KMS-11 (cell line): Measurements from ENCODE around the gene FSIP1.

Source experiments
- H2AFZ ChIP-seq: fragments of 200-600 bp; sonication (generic); 2 replicates; pipeline ENCODE4 v1.6.1; 2016; ENCODE audit warnings: antibody characterized with exemption, mixed run types, low read depth
- H3K27ac ChIP-seq: fragments of 200-600 bp; sonication (generic); 2 replicates; pipeline ENCODE4 v1.6.1; 2016; ENCODE audit warnings: mild to moderate bottlenecking, mixed run types
- H3K27me3 ChIP-seq: fragments of 200-600 bp; sonication (generic); 2 replicates; pipeline ENCODE4 v1.6.1; 2017; ENCODE audit warnings: mild to moderate bottlenecking, low read depth, mixed run types, moderate library complexity; ENCODE audit not compliant: insufficient read depth
- H3K36me3 ChIP-seq: fragments of 200-600 bp; sonication (generic); 2 replicates; pipeline ENCODE4 v1.6.1; 2017; ENCODE audit warnings: mild to moderate bottlenecking, mixed run types; ENCODE audit not compliant: insufficient read depth
- H3K4me1 ChIP-seq: fragments of 200-600 bp; sonication (generic); 2 replicates; pipeline ENCODE4 v1.6.1; 2016; ENCODE audit warnings: mild to moderate bottlenecking, low read depth, mixed run types; ENCODE audit not compliant: poor library complexity, severe bottlenecking
- H3K4me2 ChIP-seq: fragments of 200-600 bp; sonication (generic); 2 replicates; pipeline ENCODE4 v1.7.0; 2016; ENCODE audit warnings: mild to moderate bottlenecking, mixed run types
- H3K4me3 ChIP-seq: fragments of 200-600 bp; sonication (generic); IDR thresholded peaks from 2 replicates; pipeline ENCODE4 v1.6.1; 2017; ENCODE audit warnings: low read depth, low read length, mixed read lengths; ENCODE audit not compliant: insufficient read depth
- H3K79me2 ChIP-seq: fragments of 200-600 bp; sonication (generic); 2 replicates; pipeline ENCODE4 v1.6.1; 2016; ENCODE audit warnings: low read depth, mixed run types; ENCODE audit not compliant: insufficient read depth
- H3K9ac ChIP-seq: fragments of 200-600 bp; sonication (generic); 2 replicates; pipeline ENCODE4 v1.6.1; 2016; ENCODE audit warnings: mild to moderate bottlenecking, mixed run types
- H4K20me1 ChIP-seq: fragments of 200-600 bp; sonication (generic); 2 replicates; pipeline ENCODE4 v1.6.1; 2016; ENCODE audit warnings: mild to moderate bottlenecking, mixed run types; ENCODE audit not compliant: insufficient read depth
- TF ChIP-seq, protein P1 (sequence below): fragments of 200-600 bp; sonication (generic); conservative IDR thresholded peaks from 2 replicates; pipeline ENCODE4 v1.6.1; 2017; ENCODE audit warnings: low read depth, mild to moderate bottlenecking, antibody characterized with exemption, low read length, moderate library complexity, mixed read lengths

Gene FSIP1

GRCh38 chr15:39553947-39554693 lies 228.5 kb downstream of the FSIP1 start:
- Histone ChIP-seq H3K4me1 (peaks cover 57% of the 10 kb centered on the region), H3K27ac (peak overlapping the region; percentile 31; the same call in 1 of the 2 replicates), H4K20me1 (no peaks in the 10 kb centered on the region), H3K4me3 (no peak overlapping the region), H3K36me3 (no peaks in the 10 kb centered on the region), H2AFZ (no peak overlapping the region), H3K27me3 (no peaks in the 10 kb centered on the region; the same call in 1 of the 2 replicates), H3K9ac (no peak overlapping the region), H3K4me2 (peak overlapping the region; percentile 82), H3K79me2 (no peaks in the 10 kb centered on the region)
- TF ChIP-seq, protein P1, sequence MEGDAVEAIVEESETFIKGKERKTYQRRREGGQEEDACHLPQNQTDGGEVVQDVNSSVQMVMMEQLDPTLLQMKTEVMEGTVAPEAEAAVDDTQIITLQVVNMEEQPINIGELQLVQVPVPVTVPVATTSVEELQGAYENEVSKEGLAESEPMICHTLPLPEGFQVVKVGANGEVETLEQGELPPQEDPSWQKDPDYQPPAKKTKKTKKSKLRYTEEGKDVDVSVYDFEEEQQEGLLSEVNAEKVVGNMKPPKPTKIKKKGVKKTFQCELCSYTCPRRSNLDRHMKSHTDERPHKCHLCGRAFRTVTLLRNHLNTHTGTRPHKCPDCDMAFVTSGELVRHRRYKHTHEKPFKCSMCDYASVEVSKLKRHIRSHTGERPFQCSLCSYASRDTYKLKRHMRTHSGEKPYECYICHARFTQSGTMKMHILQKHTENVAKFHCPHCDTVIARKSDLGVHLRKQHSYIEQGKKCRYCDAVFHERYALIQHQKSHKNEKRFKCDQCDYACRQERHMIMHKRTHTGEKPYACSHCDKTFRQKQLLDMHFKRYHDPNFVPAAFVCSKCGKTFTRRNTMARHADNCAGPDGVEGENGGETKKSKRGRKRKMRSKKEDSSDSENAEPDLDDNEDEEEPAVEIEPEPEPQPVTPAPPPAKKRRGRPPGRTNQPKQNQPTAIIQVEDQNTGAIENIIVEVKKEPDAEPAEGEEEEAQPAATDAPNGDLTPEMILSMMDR, result no peak

GRCh38 chr15:39552556-39552955 lies 230.1 kb downstream of the FSIP1 start:
- Histone ChIP-seq H3K4me2 (peak overlapping the region; percentile 82), H3K36me3 (no peaks in the 10 kb centered on the region), H3K4me3 (no peak overlapping the region), H2AFZ (no peak overlapping the region), H3K4me1 (peaks cover 57% of the 10 kb centered on the region), H3K9ac (no peak overlapping the region), H4K20me1 (no peaks in the 10 kb centered on the region), H3K27ac (no peak overlapping the region), H3K79me2 (no peaks in the 10 kb centered on the region), H3K27me3 (no peaks in the 10 kb centered on the region; the same call in 1 of the 2 replicates)
- TF ChIP-seq, protein P1, result no peak

- Histone ChIP-seq H3K27me3 (no peaks in the 10 kb centered on the region; the same call in 1 of the 2 replicates), H2AFZ (no peak overlapping the region), H3K4me2 (no peak overlapping the region), H3K79me2 (no peaks in the 10 kb centered on the region), H3K9ac (no peak overlapping the region), H4K20me1 (no peaks in the 10 kb centered on the region), H3K4me1 (peaks cover 53% of the 10 kb centered on the region), H3K36me3 (no peaks in the 10 kb centered on the region), H3K27ac (no peak overlapping the region), H3K4me3 (no peak overlapping the region)
- TF ChIP-seq, protein P1, result no peak
Observed at GRCh38 chr15:39551476-39551875, 231.2 kb downstream of the FSIP1 start.
